A549 (cell line): Measurements from ENCODE around the gene ARMS2.

Experiments used
- CHD2 ChIP-seq: fragments of 150-350 bp; IDR thresholded peaks from 2 replicates; pipeline ENCODE4 v1.6.1; 2014; ENCODE audit warnings: low read length; ENCODE audit not compliant: partially characterized antibody
- CTCF ChIP-seq: fragments of >200 bp; sonication (Bioruptor Twin); formaldehyde crosslinking; IDR thresholded peaks from 3 replicates; pipeline ENCODE4 v1.5.1; 2016
- HOXA7 ChIP-seq: fragments of 250-450 bp; sonication (Bioruptor Pico); IDR thresholded peaks from 2 replicates; pipeline ENCODE4 v1.5.0; 2020; ENCODE audit warnings: mild to moderate bottlenecking, moderate library complexity
- JUNB ChIP-seq: fragments of >200 bp; sonication (Bioruptor Twin); formaldehyde crosslinking; IDR thresholded peaks from 2 replicates; pipeline ENCODE4 v1.6.1; 2016
- KDM5A ChIP-seq: fragments of 200-600 bp; sonication (generic); IDR thresholded peaks from 2 replicates; pipeline ENCODE4 v1.6.1; 2016; ENCODE audit warnings: antibody characterized with exemption, mild to moderate bottlenecking
- MAX ChIP-seq: IDR thresholded peaks from 2 replicates; pipeline ENCODE4 v1.6.1; 2012
- NR3C1 ChIP-seq: fragments of >200 bp; sonication (Bioruptor Twin); formaldehyde crosslinking; IDR thresholded peaks from 3 replicates; pipeline ENCODE4 v1.6.1; 2017
- POLR2A ChIP-seq: IDR thresholded peaks from 2 replicates; pipeline ENCODE4 v1.6.1; 2012; ENCODE audit warnings: mild to moderate bottlenecking, low read length
- POLR2AphosphoS2 ChIP-seq: conservative IDR thresholded peaks from 2 replicates; pipeline ENCODE4 v1.6.1; 2012; ENCODE audit warnings: low read length, improper control_type of control experiment, inconsistent platforms
- REST ChIP-seq: fragments of 200-600 bp; sonication (generic); IDR thresholded peaks from 2 replicates; pipeline ENCODE4 v1.6.1; 2016; ENCODE audit warnings: antibody characterized with exemption, mild to moderate bottlenecking, moderate library complexity
- SREBF2 ChIP-seq: fragments of 450-650 bp; IDR thresholded peaks from 2 replicates; pipeline ENCODE4 v1.6.1; 2014; ENCODE audit warnings: mild to moderate bottlenecking, moderate library complexity
- USF2 ChIP-seq: fragments of 450-650 bp; IDR thresholded peaks from 2 replicates; pipeline ENCODE4 v1.6.1; 2014; ENCODE audit warnings: antibody characterized with exemption

- TF ChIP-seq HOXA7 (CRISPR knock-in tag) (no peak), REST (no peak), CHD2 (no peak), MAX (no peak), POLR2A (no peak), KDM5A (no peak), CTCF (no peak), JUNB (no peak), POLR2AphosphoS2 (no peak), NR3C1 (no peak), USF2 (no peak), SREBF2 (no peak)
Observed at GRCh38 chr10:122419876-122420623, 34.4 kb upstream of the ARMS2 start.
